Measurements from ENCODE around the gene ZBP1.
A peak's percentile ranks its signal among the peaks of the same experiment; 100 is the strongest.

Gene ZBP1

DNA sequence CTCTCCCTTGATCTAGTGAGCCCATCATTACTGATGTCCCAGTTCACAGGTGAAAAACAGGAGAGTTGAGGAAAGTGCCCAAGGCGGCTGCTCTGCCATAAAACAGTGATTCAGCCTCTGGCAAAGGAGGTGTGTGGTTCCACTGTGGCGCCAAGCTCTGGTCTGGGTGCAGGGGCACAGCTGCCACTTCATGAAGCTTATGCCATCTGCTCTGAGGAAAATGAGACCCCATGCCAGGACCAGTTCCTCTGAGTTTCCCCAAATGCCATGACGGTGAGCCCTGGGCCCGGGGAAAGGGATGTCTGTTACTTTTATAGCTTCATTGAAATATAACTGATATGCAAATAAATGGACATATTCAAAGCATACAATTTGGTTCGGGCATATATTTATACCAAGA is 33.7 kb upstream of the ZBP1 start:
- no peaks in the 10 kb centered on the region for H4K20me1 ChIP-seq (ENCODE audit: insufficient read depth, low read length, poor library complexity, severe bottlenecking)

DNA sequence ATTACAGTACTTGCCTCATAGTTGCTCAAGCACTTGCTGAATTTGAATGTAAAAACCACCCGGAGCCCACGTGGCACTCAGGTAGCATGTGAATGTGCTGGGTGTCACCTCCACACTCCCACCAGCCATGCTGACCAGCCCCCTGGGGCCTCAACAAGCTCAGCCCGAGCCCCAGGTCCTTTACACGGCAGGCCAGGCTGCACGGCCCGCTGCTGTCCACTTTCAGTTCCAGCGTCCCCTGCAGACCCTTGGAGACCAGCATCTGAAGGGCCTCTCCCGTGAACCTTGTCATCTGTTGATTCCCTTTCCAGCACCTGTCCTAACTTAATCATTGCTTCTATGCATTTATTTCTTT is 33.3 kb upstream of the ZBP1 start:
- Histone ChIP-seq H3K79me2 (ENCODE audit: insufficient read depth, low read length) (no peaks in the 10 kb centered on the region), H3K36me3 (ENCODE audit: insufficient read depth, low read length) (no peaks in the 10 kb centered on the region; the same call in 1 of the 2 replicates)

More for the DNA sequence above, 33.7 kb upstream of the ZBP1 start:
- H3K79me2 ChIP-seq (ENCODE audit: insufficient read depth, low read length): no peaks in the 10 kb centered on the region
- no peaks in the 10 kb centered on the region for H3K9me2 ChIP-seq (replicated peaks; ENCODE audit: low read depth, low read length)
- H3K9me3 ChIP-seq (ENCODE audit: insufficient read depth, low read depth, low read length): no peaks in the 10 kb centered on the region
- H3K4me3 ChIP-seq (ENCODE audit: low read length, poor library complexity, severe bottlenecking): no peak overlapping the region
- no peaks in the 10 kb centered on the region; the same call in 1 of the 2 replicates for H3K36me3 ChIP-seq (ENCODE audit: insufficient read depth, low read length)
- H2AFZ ChIP-seq (ENCODE audit: low read length): no peak overlapping the region
- H3K27me3 ChIP-seq (ENCODE audit: insufficient read depth, low read length, poor library complexity, severe bottlenecking): no peaks in the 10 kb centered on the region
- H3K4me1 ChIP-seq (ENCODE audit: insufficient read depth, low read length, poor library complexity, severe bottlenecking): no peaks in the 10 kb centered on the region
- H3F3A ChIP-seq (ENCODE audit: low read depth): no peaks in the 10 kb centered on the region
- no peak overlapping the region for H3K4me2 ChIP-seq (ENCODE audit: low read depth, low read length, poor library complexity, severe bottlenecking)
- TF ChIP-seq, protein P1, sequence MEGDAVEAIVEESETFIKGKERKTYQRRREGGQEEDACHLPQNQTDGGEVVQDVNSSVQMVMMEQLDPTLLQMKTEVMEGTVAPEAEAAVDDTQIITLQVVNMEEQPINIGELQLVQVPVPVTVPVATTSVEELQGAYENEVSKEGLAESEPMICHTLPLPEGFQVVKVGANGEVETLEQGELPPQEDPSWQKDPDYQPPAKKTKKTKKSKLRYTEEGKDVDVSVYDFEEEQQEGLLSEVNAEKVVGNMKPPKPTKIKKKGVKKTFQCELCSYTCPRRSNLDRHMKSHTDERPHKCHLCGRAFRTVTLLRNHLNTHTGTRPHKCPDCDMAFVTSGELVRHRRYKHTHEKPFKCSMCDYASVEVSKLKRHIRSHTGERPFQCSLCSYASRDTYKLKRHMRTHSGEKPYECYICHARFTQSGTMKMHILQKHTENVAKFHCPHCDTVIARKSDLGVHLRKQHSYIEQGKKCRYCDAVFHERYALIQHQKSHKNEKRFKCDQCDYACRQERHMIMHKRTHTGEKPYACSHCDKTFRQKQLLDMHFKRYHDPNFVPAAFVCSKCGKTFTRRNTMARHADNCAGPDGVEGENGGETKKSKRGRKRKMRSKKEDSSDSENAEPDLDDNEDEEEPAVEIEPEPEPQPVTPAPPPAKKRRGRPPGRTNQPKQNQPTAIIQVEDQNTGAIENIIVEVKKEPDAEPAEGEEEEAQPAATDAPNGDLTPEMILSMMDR (conservative IDR thresholded peaks at IDR 0.05; ENCODE audit: low read length): no peak
- TF ChIP-seq EZH2phosphoT487 (IDR thresholded peaks at IDR 0.05; ENCODE audit: borderline replicate concordance): no peak
- no peak overlapping the region for H3K9ac ChIP-seq (ENCODE audit: low read depth, low read length, poor library complexity, severe bottlenecking)

DNA sequence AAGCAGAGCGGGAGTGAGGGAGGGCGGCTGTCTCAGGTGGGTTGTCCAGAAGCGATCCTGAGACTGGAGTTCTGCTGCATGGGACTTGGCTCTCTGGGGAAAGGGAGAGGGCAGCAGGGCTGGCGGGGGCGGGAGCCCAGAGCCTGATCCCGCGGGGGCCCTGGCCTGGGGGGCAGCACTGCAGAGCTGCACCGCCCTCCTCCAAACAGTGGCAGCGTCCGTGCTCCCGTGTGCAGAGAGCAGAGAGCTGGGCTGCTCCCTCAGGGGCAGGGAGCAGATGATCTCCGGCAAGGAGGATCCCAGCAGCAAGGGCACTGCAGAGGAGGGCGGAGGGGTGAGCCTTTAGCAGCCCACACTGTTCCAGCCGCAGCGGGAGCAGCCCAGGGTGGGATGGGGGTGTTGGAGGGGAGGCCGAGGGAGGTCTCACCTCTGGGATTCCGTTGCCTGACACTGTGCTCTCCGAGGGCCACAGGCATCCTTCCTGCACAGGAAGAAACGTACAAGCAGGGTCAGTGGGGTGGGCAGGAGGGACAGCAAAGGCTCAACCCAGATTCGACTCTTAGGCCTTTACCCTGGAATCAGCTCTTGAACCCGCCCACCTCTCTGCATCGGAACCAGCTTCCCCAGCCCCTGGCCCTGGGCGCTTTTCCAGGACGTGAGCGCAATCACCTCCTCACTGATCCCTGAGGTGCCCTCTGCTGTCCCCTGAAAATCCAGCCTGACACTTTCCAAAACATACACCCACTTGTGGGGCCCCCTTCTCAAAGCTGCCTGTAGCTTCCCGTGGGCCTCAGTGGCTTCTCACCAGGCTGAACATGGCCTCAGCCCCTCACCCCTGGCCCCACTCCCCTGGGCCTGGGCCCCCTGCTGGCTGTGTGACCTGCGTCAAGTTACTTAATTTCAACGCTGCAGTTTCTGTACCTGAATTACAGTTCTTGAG is 32.6 kb upstream of the ZBP1 start:
- H3K9me3 ChIP-seq (ENCODE audit: insufficient read depth, low read depth, low read length): no peaks in the 10 kb centered on the region
- H3K36me3 ChIP-seq (ENCODE audit: insufficient read depth, low read length): no peaks in the 10 kb centered on the region; the same call in 1 of the 2 replicates
- no peaks in the 10 kb centered on the region for H3K79me2 ChIP-seq (ENCODE audit: insufficient read depth, low read length)
- H3K9ac ChIP-seq (ENCODE audit: low read depth, low read length, poor library complexity, severe bottlenecking): no peak overlapping the region
- no peak for TF ChIP-seq EZH2phosphoT487 (IDR thresholded peaks at IDR 0.05; ENCODE audit: borderline replicate concordance)
- TF ChIP-seq, protein P1 (conservative IDR thresholded peaks at IDR 0.05; ENCODE audit: low read length): peak; percentile 34; the same call in 1 of the 2 replicates
- H3K27me3 ChIP-seq (ENCODE audit: insufficient read depth, low read length, poor library complexity, severe bottlenecking): no peaks in the 10 kb centered on the region
- no peak overlapping the region for H3K4me3 ChIP-seq (ENCODE audit: low read length, poor library complexity, severe bottlenecking)
- no peak overlapping the region for H2AFZ ChIP-seq (ENCODE audit: low read length)
- no peak overlapping the region for H3K4me2 ChIP-seq (ENCODE audit: low read depth, low read length, poor library complexity, severe bottlenecking)
- no peaks in the 10 kb centered on the region for H3K4me1 ChIP-seq (ENCODE audit: insufficient read depth, low read length, poor library complexity, severe bottlenecking)
- H3F3A ChIP-seq (ENCODE audit: low read depth): no peaks in the 10 kb centered on the region
- no peaks in the 10 kb centered on the region for H3K9me2 ChIP-seq (replicated peaks; ENCODE audit: low read depth, low read length)
- no peaks in the 10 kb centered on the region for H4K20me1 ChIP-seq (ENCODE audit: insufficient read depth, low read length, poor library complexity, severe bottlenecking)

More for the DNA sequence above, 33.3 kb upstream of the ZBP1 start:
- Histone ChIP-seq H3K9me3 (ENCODE audit: insufficient read depth, low read depth, low read length) (no peaks in the 10 kb centered on the region), H3K27me3 (ENCODE audit: insufficient read depth, low read length, poor library complexity, severe bottlenecking) (no peaks in the 10 kb centered on the region), H3K4me3 (ENCODE audit: low read length, poor library complexity, severe bottlenecking) (no peak overlapping the region), H3K9ac (ENCODE audit: low read depth, low read length, poor library complexity, severe bottlenecking) (no peak overlapping the region), H4K20me1 (ENCODE audit: insufficient read depth, low read length, poor library complexity, severe bottlenecking) (no peaks in the 10 kb centered on the region), H2AFZ (ENCODE audit: low read length) (no peak overlapping the region), H3K9me2 (replicated peaks; ENCODE audit: low read depth, low read length) (no peaks in the 10 kb centered on the region), H3K4me2 (ENCODE audit: low read depth, low read length, poor library complexity, severe bottlenecking) (no peak overlapping the region), H3F3A (ENCODE audit: low read depth) (no peaks in the 10 kb centered on the region), H3K4me1 (ENCODE audit: insufficient read depth, low read length, poor library complexity, severe bottlenecking) (no peaks in the 10 kb centered on the region)
- TF ChIP-seq, protein P1 (conservative IDR thresholded peaks at IDR 0.05; ENCODE audit: low read length): no peak
- TF ChIP-seq EZH2phosphoT487 (IDR thresholded peaks at IDR 0.05; ENCODE audit: borderline replicate concordance): no peak

Measured in Loucy (cell line).